HG03342 (cell line): ENCODE results near the gene KCND2.
"Not testable (repeated sequence)": the region's sequence is repeated elsewhere in the genome, so short reads cannot be mapped to it uniquely, and the experiment has no call there.

ENCODE experiments used
- ATAC-seq: cut with Tn5 transposase; IDR thresholded peaks from one replicate; pipeline ENCODE4 v1.9.1; 2021; ENCODE audit warnings: mild to moderate bottlenecking, moderate library complexity; ENCODE audit not compliant: unreplicated experiment

The KCND2 gene

GRCh38 chr7:120578657-120579056 is 305.7 kb downstream of the KCND2 start:
- ATAC-seq: not testable (repeated sequence)

- ATAC-seq: no peak
Measured at GRCh38 chr7:120582916-120583315, 309.9 kb downstream of the KCND2 start.

- ATAC-seq: no peak
Measured at GRCh38 chr7:120583899-120584586, 311.1 kb downstream of the KCND2 start.

GRCh38 chr7:120586571-120586970 is 313.6 kb downstream of the KCND2 start:
- ATAC-seq: no peak

GRCh38 chr7:120587243-120587642 is 314.3 kb downstream of the KCND2 start:
- ATAC-seq: no peak

GRCh38 chr7:120588416-120588815 is 315.4 kb downstream of the KCND2 start:
- no peak for ATAC-seq

- no peak for ATAC-seq
Measured at GRCh38 chr7:120588862-120589261, 315.9 kb downstream of the KCND2 start.

- no peak for ATAC-seq
Measured at GRCh38 chr7:120600607-120601006, 327.6 kb downstream of the KCND2 start.

GRCh38 chr7:120603366-120603765 is 330.4 kb downstream of the KCND2 start:
- no peak for ATAC-seq

- no peak for ATAC-seq
Measured at GRCh38 chr7:120609136-120609753, 336.3 kb downstream of the KCND2 start.

- ATAC-seq: no peak
Measured at GRCh38 chr7:120611975-120612374, 339.0 kb downstream of the KCND2 start.

- ATAC-seq: peak; percentile 61
Measured at GRCh38 chr7:120615703-120616102, 342.7 kb downstream of the KCND2 start.

GRCh38 chr7:120617275-120617674 is 344.3 kb downstream of the KCND2 start:
- peak; percentile 52 for ATAC-seq

GRCh38 chr7:120628251-120628650 is 355.3 kb downstream of the KCND2 start:
- no peak for ATAC-seq

- no peak for ATAC-seq
Measured at GRCh38 chr7:120639884-120640283, 366.9 kb downstream of the KCND2 start.

- ATAC-seq: no peak
Measured at GRCh38 chr7:120645966-120646365, 373.0 kb downstream of the KCND2 start.

GRCh38 chr7:120654241-120654640 is 381.3 kb downstream of the KCND2 start:
- ATAC-seq: no peak

- no peak for ATAC-seq
Measured at GRCh38 chr7:120658516-120658915, 385.5 kb downstream of the KCND2 start.

- ATAC-seq: no peak
Measured at GRCh38 chr7:120662291-120662690, 389.3 kb downstream of the KCND2 start.

- no peak for ATAC-seq
Measured at GRCh38 chr7:120665068-120665467, 392.1 kb downstream of the KCND2 start.

- ATAC-seq: no peak
Measured at GRCh38 chr7:120675076-120675475, 402.1 kb downstream of the KCND2 start.

- ATAC-seq: no peak
Measured at GRCh38 chr7:120677535-120677934, 404.6 kb downstream of the KCND2 start.

- ATAC-seq: no peak
Measured at GRCh38 chr7:120680985-120681384, 408.0 kb downstream of the KCND2 start.
